Upper lobe of left lung (tissue), 6 donors: Measurements from ENCODE around the gene CLTA. TPM values are rescaled to one million over a fixed set of nuclear protein-coding genes. Genes with fewer than 3 reads are reported as not detected.
"Not testable (repeated sequence)": the region's sequence is repeated elsewhere in the genome, so short reads cannot be mapped to it uniquely, and the experiment has no call there.

Experiments
- ATAC-seq, 2 donors: fragments of 200-7000 bp; cut with Tn5 transposase; one replicate each; pipeline ENCODE4 v1.9.1; 2022; ENCODE audit warnings: mild to moderate bottlenecking in 2 of 2, moderate library complexity in 2 of 2; ENCODE audit not compliant: low FRiP score in 2 of 2
- DNase-seq, 2 donors: peaks; one replicate each; pipeline ENCODE4 v3.0.0-alpha.2; 2019 to 2020
- H3K27ac ChIP-seq, 4 donors: fragments of 200-600 bp; sonication (generic); one replicate each; pipeline ENCODE4 v1.5.1; 2016 to 2019
- H3K27me3 ChIP-seq, 4 donors: fragments of 200-600 bp; sonication (generic); one replicate each; pipeline ENCODE4 v1.5.1; 2017 to 2019
- H3K36me3 ChIP-seq, 4 donors: fragments of 200-600 bp; sonication (generic); one replicate each; pipeline ENCODE4 v1.5.1; 2016 to 2019
- H3K4me1 ChIP-seq, 4 donors: fragments of 200-600 bp; sonication (generic); one replicate each; pipeline ENCODE4 v1.5.1; 2018 to 2019
- H3K4me3 ChIP-seq, 4 donors: fragments of 200-600 bp; sonication (generic); one replicate each; pipeline ENCODE4 v1.5.1; 2017 to 2019; ENCODE audit warnings: mild to moderate bottlenecking in 2 of 4, moderate library complexity in 1 of 4
- H3K9me3 ChIP-seq, 4 donors: fragments of 200-600 bp; sonication (generic); one replicate each; pipeline ENCODE4 v1.5.1; 2018 to 2019
- EP300 ChIP-seq, 4 donors: sonication (generic); formaldehyde crosslinking; IDR thresholded peaks; one replicate each; pipeline ENCODE4 v1.5.1; 2017; ENCODE audit warnings: antibody characterized with exemption in 4 of 4, control low read depth in 2 of 4
- POLR2A ChIP-seq, 4 donors: fragments of 450-650 bp; IDR thresholded peaks; one replicate each; pipeline ENCODE4 v1.5.1; 2016 to 2017; ENCODE audit warnings: antibody characterized with exemption in 4 of 4, mild to moderate bottlenecking in 2 of 4
- POLR2AphosphoS5 ChIP-seq, 2 donors: sonication (generic); formaldehyde crosslinking; IDR thresholded peaks; one replicate each; pipeline ENCODE4 v1.5.1; 2017; ENCODE audit warnings: antibody characterized with exemption in 2 of 2
- WGBS, 2 donors: methylation state at CpG; one replicate each; pipeline ENCODE4 v1.1.5; 2017 to 2018; 5-methylcytosine and 5-hydroxymethylcytosine counted together
- total RNA-seq, 6 donors: library from RNA; depleted of rRNA in 4 of 6; stranded (reverse); fragments of >200 nt in 4 of 6; gene quantifications; one replicate each; pipeline versions ENCODE4 v1.1.0 to v1.2.1, GENCODE V29; 2016 to 2021
- TF ChIP-seq, protein P1 (sequence below), 6 experiments: fragments of 450-650 bp in 4 of 6; fragments of 200-600 bp in 2 of 6; sonication (generic) in 2 of 6; IDR thresholded peaks; one replicate each; pipeline ENCODE4 v1.5.1; 2016 to 2019; ENCODE audit warnings: antibody characterized with exemption in 6 of 6
- donor health status: DM: no; HTN: no; CAD: no; lungs with moderate emphysema.
- donor health status: DM: no; HTN: yes; CAD: no; lungs with severe emphysema.

Gene CLTA
- total RNA-seq, 6 donors from 2014 or later = 120 to 218 (median 192) TPM

- ATAC-seq = no peak
- no peak for TF ChIP-seq EP300 (IDR thresholded peaks at IDR 0.05)
- Histone ChIP-seq H3K27me3 (no peaks in the 10 kb centered on the region), H3K4me3 (no peak overlapping the region), H3K36me3 (no peaks in the 10 kb centered on the region), H3K9me3 (no peaks in the 10 kb centered on the region), H3K4me1 (no peaks in the 10 kb centered on the region), H3K27ac (no peak overlapping the region)
- no peak for DNase-seq
- whole genome bisulfite sequencing, 2 donors = 80 to 90% methylated on average over 4 of the region's 4 CpGs
These were observed 13.2 kb upstream of the CLTA start for GRCh38 chr9:36177571-36177970.

- not testable (repeated sequence) for H3K27ac ChIP-seq
These were observed 10.5 kb upstream of the CLTA start for GRCh38 chr9:36180243-36180642.

DNA sequence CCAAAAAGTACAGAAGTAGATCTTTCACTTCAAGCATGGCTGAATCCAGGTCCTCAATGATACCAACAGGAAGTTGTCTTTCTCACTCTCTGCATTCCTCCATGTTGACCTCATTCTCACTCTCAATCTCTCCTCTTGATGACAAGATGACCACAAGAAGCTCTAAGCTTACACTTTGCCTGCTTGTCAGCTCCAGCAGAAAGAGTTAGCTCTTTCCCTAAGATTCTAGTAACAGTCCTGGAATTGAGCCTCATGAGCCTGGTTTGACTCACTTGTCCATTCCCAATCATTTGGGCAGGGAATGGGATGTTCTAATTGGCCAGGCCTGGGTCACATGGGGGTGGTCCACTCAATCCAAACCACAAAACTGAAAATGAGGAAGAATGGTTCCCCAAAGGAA is 3.3 kb upstream of the CLTA start:
- Histone ChIP-seq H3K36me3 (no peaks in the 10 kb centered on the region), H3K27me3 (no peaks in the 10 kb centered on the region), H3K4me1 (peaks cover 7 to 17% (median 9%) of the 10 kb centered on the region in 4 donors), H3K9me3 (no peaks in the 10 kb centered on the region), H3K27ac (no peak overlapping the region), H3K4me3 (no peak overlapping the region)
- TF ChIP-seq, protein P1, sequence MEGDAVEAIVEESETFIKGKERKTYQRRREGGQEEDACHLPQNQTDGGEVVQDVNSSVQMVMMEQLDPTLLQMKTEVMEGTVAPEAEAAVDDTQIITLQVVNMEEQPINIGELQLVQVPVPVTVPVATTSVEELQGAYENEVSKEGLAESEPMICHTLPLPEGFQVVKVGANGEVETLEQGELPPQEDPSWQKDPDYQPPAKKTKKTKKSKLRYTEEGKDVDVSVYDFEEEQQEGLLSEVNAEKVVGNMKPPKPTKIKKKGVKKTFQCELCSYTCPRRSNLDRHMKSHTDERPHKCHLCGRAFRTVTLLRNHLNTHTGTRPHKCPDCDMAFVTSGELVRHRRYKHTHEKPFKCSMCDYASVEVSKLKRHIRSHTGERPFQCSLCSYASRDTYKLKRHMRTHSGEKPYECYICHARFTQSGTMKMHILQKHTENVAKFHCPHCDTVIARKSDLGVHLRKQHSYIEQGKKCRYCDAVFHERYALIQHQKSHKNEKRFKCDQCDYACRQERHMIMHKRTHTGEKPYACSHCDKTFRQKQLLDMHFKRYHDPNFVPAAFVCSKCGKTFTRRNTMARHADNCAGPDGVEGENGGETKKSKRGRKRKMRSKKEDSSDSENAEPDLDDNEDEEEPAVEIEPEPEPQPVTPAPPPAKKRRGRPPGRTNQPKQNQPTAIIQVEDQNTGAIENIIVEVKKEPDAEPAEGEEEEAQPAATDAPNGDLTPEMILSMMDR (IDR thresholded peaks at IDR 0.05) = no peak
- TF ChIP-seq EP300 (IDR thresholded peaks at IDR 0.05) = no peak
- no peak for TF ChIP-seq POLR2A (IDR thresholded peaks at IDR 0.05)
- no peak for TF ChIP-seq POLR2AphosphoS5 (IDR thresholded peaks at IDR 0.05)
- no peak for ATAC-seq
- no peak for DNase-seq

More at GRCh38 chr9:36180243-36180642, 10.5 kb upstream of the CLTA start:
- H3K9me3 ChIP-seq, ATAC-seq, DNase-seq, H3K4me1 ChIP-seq, H3K27me3 ChIP-seq, H3K36me3 ChIP-seq, H3K4me3 ChIP-seq: not testable (repeated sequence)
- 91 to 92% methylated on average over 6 of the region's 6 CpGs for WGBS, 2 donors

- peaks cover 15 to 25% (median 17%) of the 10 kb centered on the region in 4 donors for H3K4me1 ChIP-seq
- DNase-seq = no peak
- WGBS, 2 donors = 85 to 89% methylated on average over 5 of the region's 5 CpGs
These were observed 2.5 kb upstream of the CLTA start for GRCh38 chr9:36188212-36188611.

GRCh38 chr9:36189976-36190375 is 745 bp upstream of the CLTA start:
- H3K36me3 ChIP-seq = peaks cover 0 to 5% (median 1%) of the 10 kb centered on the region in 4 donors
- H3K4me3 ChIP-seq = peak overlapping the region in 3 of 4 donors; percentile 63 to 90 (median 80)
- DNase-seq (peak in 1 of 2 donors; percentile 49), ATAC-seq (no peak)
- no peaks in the 10 kb centered on the region for H3K27me3 ChIP-seq
- H3K9me3 ChIP-seq = no peaks in the 10 kb centered on the region
- peak overlapping the region; percentile 89 to 95 (median 92) for H3K27ac ChIP-seq
- WGBS, 2 donors = 4 to 11% methylated on average over 9 of the region's 9 CpGs
- peaks cover 31 to 42% (median 34%) of the 10 kb centered on the region in 4 donors for H3K4me1 ChIP-seq
- TF ChIP-seq POLR2AphosphoS5 (IDR thresholded peaks at IDR 0.05) = no peak
- TF ChIP-seq, protein P1 (IDR thresholded peaks at IDR 0.05) = peak in 1 of 6 experiments; percentile 47

More at GRCh38 chr9:36188212-36188611, 2.5 kb upstream of the CLTA start:
- TF ChIP-seq EP300 (IDR thresholded peaks at IDR 0.05) (no peak), POLR2AphosphoS5 (IDR thresholded peaks at IDR 0.05) (no peak), POLR2A (IDR thresholded peaks at IDR 0.05) (no peak)
- TF ChIP-seq, protein P1 (IDR thresholded peaks at IDR 0.05) = no peak
- no peak overlapping the region for H3K27ac ChIP-seq
- no peak overlapping the region for H3K4me3 ChIP-seq
- no peaks in the 10 kb centered on the region for H3K9me3 ChIP-seq
- no peaks in the 10 kb centered on the region for H3K36me3 ChIP-seq
- H3K27me3 ChIP-seq = no peaks in the 10 kb centered on the region
- ATAC-seq = no peak

DNA sequence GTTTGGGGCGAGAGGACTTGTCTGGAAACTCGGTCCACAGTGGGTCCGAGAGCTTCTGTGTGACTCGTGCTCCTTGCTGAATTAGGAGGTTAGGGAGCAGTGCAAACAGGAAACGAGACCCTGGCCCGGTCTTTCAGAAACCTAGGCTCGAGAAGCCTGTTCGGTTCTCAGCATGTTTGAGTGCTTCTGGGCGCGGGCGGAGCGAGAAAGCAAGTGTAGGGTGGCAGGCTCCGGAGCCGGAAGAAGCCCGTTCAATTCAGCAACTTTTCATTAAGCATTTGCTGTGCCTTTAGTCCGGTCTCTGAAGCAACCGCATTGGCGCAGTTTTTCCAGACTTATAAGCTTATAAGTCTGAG is 547 bp downstream of the CLTA start:
- TF ChIP-seq EP300 (IDR thresholded peaks at IDR 0.05) = no peak
- TF ChIP-seq POLR2A (IDR thresholded peaks at IDR 0.05) = no peak
- TF ChIP-seq, protein P1 (IDR thresholded peaks at IDR 0.05) = no peak
- no peak for TF ChIP-seq POLR2AphosphoS5 (IDR thresholded peaks at IDR 0.05)
- WGBS, 2 donors = 0 to 1% methylated on average over 10 to 18 of the region's 18 CpGs

More for the DNA sequence above, 547 bp downstream of the CLTA start:
- peaks cover 33 to 47% (median 37%) of the 10 kb centered on the region in 4 donors for H3K4me1 ChIP-seq
- no peaks in the 10 kb centered on the region for H3K9me3 ChIP-seq
- H3K27ac ChIP-seq = peak overlapping the region; percentile 89 to 95 (median 92)
- no peaks in the 10 kb centered on the region for H3K27me3 ChIP-seq
- ATAC-seq (peak in 1 of 2 donors; percentile 53), DNase-seq (peak in 1 of 2 donors; percentile 46)
- peaks cover 0 to 17% (median 1%) of the 10 kb centered on the region in 4 donors for H3K36me3 ChIP-seq
- peak overlapping the region; percentile 63 to 92 (median 85) for H3K4me3 ChIP-seq
